Uterus (tissue), 2 donors: Measurements from ENCODE around the gene SPINDOC.

ENCODE experiments used
- POLR2A ChIP-seq, 2 donors: fragments of 450-650 bp; IDR thresholded peaks; one replicate each; pipeline ENCODE4 v1.6.1; 2016; ENCODE audit warnings: antibody characterized with exemption in 2 of 2, mild to moderate bottlenecking in 1 of 2, moderate library complexity in 1 of 2
- TF ChIP-seq, protein P1 (sequence below), 4 experiments: fragments of 200-600 bp in 2 of 4; fragments of 450-650 bp in 2 of 4; sonication (generic) in 2 of 4; IDR thresholded peaks; one replicate each; pipeline ENCODE4 v1.5.1; 2016 to 2019; ENCODE audit warnings: antibody characterized with exemption in 4 of 4, mild to moderate bottlenecking in 2 of 4, moderate library complexity in 1 of 4

- TF ChIP-seq POLR2A (IDR thresholded peaks at IDR 0.05): no peak
- TF ChIP-seq, protein P1, sequence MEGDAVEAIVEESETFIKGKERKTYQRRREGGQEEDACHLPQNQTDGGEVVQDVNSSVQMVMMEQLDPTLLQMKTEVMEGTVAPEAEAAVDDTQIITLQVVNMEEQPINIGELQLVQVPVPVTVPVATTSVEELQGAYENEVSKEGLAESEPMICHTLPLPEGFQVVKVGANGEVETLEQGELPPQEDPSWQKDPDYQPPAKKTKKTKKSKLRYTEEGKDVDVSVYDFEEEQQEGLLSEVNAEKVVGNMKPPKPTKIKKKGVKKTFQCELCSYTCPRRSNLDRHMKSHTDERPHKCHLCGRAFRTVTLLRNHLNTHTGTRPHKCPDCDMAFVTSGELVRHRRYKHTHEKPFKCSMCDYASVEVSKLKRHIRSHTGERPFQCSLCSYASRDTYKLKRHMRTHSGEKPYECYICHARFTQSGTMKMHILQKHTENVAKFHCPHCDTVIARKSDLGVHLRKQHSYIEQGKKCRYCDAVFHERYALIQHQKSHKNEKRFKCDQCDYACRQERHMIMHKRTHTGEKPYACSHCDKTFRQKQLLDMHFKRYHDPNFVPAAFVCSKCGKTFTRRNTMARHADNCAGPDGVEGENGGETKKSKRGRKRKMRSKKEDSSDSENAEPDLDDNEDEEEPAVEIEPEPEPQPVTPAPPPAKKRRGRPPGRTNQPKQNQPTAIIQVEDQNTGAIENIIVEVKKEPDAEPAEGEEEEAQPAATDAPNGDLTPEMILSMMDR (IDR thresholded peaks at IDR 0.05): no peak
Observed at GRCh38 chr11:63767565-63768236, 45.6 kb upstream of the SPINDOC start.
